Astrocyte of the cerebellum (primary cell): ENCODE data around the gene PRRT1.

Experiments used
- DNase-seq: peaks from one replicate; pipeline ENCODE4 v3.0.0-alpha.2; 2011; ENCODE audit warnings: low read depth
- H3K4me3 ChIP-seq: 2 replicates; pipeline ENCODE4 v1.5.1; 2011; ENCODE audit warnings: mild to moderate bottlenecking, low read depth, low read length, moderate library complexity
- in situ Hi-C: cut with HindIII; loops from 2 replicates; pipeline ENCODE4 v1.10.0; 2017; ENCODE audit warnings: low sequenced_read_pairs
- TF ChIP-seq, protein P1 (sequence below): IDR thresholded peaks from 2 replicates; pipeline ENCODE4 v1.5.1; 2012; ENCODE audit warnings: low read length, low read depth, moderate library complexity, mild to moderate bottlenecking; ENCODE audit errors: missing control alignments

Gene PRRT1

GRCh38 chr6:32183030-32183429, 31.3 kb upstream of the PRRT1 start:
- DNase-seq, result no peak
- in situ Hi-C loops, result loop anchor here (10.0 kb wide), 1 partner anchor 58 kb away; the partner anchor contains the start of gene ATF6B
- TF ChIP-seq, protein P1, sequence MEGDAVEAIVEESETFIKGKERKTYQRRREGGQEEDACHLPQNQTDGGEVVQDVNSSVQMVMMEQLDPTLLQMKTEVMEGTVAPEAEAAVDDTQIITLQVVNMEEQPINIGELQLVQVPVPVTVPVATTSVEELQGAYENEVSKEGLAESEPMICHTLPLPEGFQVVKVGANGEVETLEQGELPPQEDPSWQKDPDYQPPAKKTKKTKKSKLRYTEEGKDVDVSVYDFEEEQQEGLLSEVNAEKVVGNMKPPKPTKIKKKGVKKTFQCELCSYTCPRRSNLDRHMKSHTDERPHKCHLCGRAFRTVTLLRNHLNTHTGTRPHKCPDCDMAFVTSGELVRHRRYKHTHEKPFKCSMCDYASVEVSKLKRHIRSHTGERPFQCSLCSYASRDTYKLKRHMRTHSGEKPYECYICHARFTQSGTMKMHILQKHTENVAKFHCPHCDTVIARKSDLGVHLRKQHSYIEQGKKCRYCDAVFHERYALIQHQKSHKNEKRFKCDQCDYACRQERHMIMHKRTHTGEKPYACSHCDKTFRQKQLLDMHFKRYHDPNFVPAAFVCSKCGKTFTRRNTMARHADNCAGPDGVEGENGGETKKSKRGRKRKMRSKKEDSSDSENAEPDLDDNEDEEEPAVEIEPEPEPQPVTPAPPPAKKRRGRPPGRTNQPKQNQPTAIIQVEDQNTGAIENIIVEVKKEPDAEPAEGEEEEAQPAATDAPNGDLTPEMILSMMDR, result no peak
- no peak overlapping the region for H3K4me3 ChIP-seq

DNA sequence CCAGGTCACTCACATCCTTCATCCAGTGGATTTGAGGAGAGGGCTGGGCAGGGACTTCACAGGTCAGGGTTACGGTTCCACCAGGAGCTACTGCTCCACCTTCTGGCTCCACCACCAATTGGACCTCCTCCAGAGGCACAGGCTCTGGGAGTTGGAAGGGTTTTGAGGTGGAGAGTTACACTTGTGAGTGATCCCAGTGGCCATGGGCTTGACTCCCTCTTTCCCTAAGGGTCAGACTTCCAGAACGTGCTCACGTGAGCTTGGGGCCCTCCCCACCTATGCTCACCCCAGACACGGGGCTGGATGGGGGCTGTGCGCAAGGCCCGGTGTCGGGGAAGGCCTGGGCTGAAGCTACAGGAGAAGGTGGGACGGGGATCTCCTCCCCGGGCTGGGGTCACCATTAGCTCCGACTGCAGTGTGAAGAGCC, 30.8 kb upstream of the PRRT1 start:
- H3K4me3 ChIP-seq, result no peak overlapping the region
- in situ Hi-C loops, result loop anchor here (10.0 kb wide), 1 partner anchor 58 kb away; the partner anchor contains the start of gene ATF6B
- TF ChIP-seq, protein P1, result no peak
- no peak for DNase-seq

DNA sequence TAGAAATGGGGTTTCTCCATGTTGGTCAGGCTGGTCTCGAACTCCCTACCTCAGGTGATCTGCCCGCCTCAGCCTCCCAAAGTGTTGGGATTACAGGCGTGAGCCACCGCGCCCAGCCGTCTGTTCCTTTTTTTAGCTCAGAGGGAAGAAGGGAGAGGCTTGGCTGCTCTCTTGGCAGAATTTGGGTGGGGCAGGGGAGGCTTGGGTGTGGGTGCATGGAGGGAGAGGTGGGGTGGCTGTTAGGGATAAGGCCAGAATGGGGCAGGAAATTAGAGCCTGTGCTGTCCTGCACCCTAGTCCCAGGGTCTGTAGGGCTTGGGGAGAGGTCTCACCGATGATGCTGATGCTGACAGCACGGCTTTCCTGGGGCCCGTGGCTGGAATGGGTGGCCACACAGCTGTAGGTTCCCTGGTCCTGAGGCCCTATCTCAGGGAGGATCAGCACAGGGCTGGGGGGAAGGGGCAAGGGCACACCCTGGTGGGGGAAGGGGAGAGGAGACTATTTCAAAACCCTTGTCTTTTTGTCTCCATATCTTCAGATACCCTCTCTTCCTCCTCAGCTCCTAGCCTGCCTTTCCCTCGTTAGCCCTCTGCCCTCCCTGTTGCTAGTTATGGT, 30.3 kb upstream of the PRRT1 start:
- TF ChIP-seq, protein P1, result no peak
- in situ Hi-C loops, result loop anchor here (10.0 kb wide), 1 partner anchor 57 kb away; the partner anchor contains the start of gene ATF6B
- no peak overlapping the region for H3K4me3 ChIP-seq
- no peak for DNase-seq

- in situ Hi-C loops, result loop anchor here (10.0 kb wide), 1 partner anchor 56 kb away; the partner anchor contains the start of gene ATF6B
- H3K4me3 ChIP-seq, result no peak overlapping the region
- TF ChIP-seq, protein P1, result no peak
- DNase-seq, result no peak
Observed at GRCh38 chr6:32181148-32181702, 29.5 kb upstream of the PRRT1 start.

GRCh38 chr6:32179766-32180405, 28.1 kb upstream of the PRRT1 start:
- H3K4me3 ChIP-seq, result no peak overlapping the region

More at GRCh38 chr6:32179766-32180405, 28.1 kb upstream of the PRRT1 start:
- DNase-seq, result no peak
- TF ChIP-seq, protein P1, result no peak
- in situ Hi-C loops, result loop anchor here (10.0 kb wide), 1 partner anchor 55 kb away; the partner anchor contains the start of gene ATF6B
